NCI-H1694 (cell line): ENCODE results near the gene HS1BP3.

ENCODE experiments used
- DNase-seq: peaks from one replicate; lab custom pipeline; 2025; lab: John Stamatoyannopoulos, UW

Gene HS1BP3

GRCh38 chr2:20663196-20664070 is 12.5 kb upstream of the HS1BP3 start:
- no peak for DNase-seq

GRCh38 chr2:20662308-20662937 is 11.5 kb upstream of the HS1BP3 start:
- no peak for DNase-seq

DNA sequence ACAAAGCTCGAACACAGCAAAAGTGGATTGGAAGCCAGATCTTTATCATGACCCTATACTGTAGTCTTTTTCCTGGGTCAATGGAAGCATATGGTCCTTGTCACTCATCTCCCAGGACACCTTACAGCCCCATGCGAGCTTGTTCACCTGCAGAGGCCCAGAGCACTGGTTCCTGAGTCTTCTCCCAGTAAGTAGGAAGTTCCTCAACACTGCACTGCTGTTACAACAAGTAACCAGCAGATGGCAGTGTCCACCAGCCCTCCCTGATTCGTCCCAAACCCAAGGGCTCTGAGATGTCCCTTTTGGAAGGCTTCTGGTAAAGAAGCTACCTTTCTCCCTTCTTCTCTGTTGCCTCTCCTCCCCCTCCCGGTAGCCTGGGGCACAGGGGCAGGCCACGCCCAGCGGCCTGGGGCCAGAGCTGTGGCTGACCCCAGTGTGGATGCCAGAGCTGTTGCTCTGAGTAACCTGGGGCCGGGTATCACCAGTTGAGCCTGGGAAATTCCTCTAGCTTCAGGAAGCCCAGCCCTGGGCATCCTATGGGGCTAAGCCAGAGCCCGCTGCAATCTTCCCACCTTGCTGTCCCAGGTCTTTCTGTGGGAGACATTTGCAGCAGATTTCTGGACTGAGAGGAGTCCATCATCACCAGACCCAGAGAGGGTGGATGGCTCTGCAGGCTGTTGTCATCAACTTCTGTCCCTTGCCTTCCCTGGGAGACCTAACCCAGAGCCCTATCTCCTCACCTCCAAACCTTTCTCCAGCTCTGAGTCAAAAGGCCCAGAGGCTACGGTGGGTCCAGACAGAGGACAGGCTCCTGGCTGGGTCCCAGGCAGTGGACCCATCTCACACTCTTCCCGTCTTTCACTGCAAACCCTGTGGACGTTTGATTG is 10.8 kb upstream of the HS1BP3 start:
- DNase-seq, result peak; percentile 94

DNA sequence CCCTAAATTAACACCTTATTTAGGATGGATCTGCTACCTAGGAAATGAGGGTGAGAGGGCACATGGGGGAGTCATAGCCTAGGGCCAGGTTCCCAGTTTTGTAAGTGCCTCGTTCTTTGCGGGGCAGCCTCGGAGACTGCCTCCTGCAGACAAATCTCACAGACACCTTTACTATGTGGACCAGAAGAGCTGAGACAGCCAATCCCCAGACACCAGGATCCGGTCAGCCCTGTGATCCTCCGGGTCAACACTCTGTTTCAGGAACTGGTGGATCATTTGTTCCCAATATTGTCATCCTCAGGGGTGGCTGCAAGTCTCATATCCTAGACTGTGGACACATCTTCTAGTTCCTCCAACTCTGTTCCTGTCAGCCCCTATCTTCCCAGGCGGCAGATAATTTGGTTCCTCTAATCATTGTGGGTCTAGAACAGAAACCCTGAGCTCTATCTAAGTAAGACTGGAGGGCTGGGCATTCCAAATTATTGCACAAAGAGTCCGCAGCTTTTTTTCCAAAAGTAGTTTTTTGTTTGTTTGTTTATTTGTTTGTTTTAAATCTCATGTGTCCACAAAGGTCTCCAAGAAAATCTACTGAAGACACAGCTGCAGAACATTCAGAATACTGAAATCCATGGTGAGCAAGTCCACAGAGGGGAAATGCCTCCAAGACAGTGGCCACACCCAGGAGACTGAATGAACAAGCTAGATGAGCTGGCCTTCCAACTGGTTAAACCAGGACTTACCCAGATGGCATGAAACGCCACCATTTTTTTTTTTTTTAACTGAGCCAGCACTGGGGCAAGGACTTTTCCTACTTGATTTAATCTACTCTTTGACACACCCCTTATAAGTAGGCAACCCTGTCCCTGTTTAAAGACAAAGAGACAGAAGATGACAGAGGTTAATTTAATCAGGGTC is 9.9 kb upstream of the HS1BP3 start:
- no peak for DNase-seq

- no peak for DNase-seq
These were observed 6.8 kb upstream of the HS1BP3 start for GRCh38 chr2:20657522-20658235.

- no peak for DNase-seq
These were observed 5.7 kb upstream of the HS1BP3 start for GRCh38 chr2:20656561-20656960.

DNA sequence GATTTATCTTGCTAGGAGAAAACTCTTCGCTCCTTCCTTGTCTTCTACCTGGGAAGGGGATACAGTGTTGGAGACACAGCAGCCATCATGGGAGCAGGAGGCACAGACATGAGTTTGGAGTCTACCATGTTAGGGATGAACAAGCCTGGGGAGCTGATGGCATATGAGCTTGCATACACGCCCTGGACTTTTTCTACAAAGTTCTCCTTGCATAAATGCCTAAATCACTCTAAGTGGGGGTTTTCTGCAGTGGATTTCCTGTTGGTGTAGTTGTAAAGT is 3.6 kb upstream of the HS1BP3 start:
- DNase-seq, result no peak

DNA sequence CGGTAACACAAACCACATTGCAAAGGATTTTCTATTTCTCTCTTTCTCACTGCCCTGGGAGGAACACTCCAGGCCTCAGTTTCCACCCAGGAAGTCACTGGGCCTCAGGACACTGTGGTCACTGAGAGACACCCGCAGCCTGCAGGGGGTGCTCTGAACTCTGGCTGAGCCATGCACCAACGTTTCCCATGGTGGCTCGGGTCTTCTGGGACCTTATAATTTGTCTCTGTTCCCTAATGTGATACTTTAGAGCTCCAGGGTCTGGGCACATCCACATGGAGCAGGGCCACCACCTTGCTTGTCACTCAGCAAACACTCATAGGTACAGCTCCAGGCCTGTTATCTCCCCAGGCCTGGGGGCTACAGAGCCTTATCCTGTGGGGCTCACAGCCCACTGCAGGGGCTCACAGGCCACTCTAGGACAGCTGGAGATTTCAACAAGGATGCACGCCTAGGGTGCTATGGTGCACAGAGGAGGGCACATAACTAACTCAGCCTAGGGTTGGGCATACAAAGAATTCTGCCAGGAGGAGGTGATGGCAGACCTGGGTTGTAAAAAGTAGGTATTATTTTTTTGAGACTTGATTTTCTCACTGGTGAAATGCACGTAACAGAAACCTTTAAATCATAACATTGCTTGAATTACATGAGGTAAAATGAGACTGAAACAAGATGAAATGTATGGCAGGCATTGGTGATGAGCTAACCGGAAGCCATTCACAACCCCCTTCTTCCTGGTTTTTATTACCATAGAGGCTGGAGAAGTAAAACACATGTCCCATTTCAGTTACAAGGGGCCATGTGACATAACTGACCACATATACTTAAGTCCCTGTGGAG is 3.0 kb upstream of the HS1BP3 start:
- DNase-seq, result no peak

- DNase-seq, result no peak
These were observed 2.0 kb upstream of the HS1BP3 start for GRCh38 chr2:20652673-20653575.

GRCh38 chr2:20652141-20652540 is 1.2 kb upstream of the HS1BP3 start:
- DNase-seq, result no peak

DNA sequence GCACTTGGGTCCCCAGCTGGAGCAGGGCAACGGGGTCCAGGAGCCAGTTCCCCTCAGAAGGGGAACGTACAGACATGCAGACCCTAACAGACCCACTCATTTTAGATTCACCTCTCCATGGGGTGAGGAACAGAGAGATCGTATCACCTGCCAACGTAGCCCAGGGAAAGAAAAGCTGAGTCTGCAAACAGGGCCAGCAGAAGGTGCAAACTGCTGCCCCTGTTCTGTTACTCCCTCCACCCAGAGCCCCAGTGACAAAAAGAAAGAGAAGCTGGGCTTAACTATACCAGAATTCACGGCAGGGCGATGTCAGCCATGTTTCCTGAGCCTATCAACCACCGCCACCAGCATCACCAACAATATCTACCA is 817 bp upstream of the HS1BP3 start:
- no peak for DNase-seq

- peak; percentile 14 for DNase-seq
These were observed 463 bp downstream of the HS1BP3 start for GRCh38 chr2:20650393-20650876.

- DNase-seq, result no peak
These were observed 922 bp downstream of the HS1BP3 start for GRCh38 chr2:20649976-20650375.

DNA sequence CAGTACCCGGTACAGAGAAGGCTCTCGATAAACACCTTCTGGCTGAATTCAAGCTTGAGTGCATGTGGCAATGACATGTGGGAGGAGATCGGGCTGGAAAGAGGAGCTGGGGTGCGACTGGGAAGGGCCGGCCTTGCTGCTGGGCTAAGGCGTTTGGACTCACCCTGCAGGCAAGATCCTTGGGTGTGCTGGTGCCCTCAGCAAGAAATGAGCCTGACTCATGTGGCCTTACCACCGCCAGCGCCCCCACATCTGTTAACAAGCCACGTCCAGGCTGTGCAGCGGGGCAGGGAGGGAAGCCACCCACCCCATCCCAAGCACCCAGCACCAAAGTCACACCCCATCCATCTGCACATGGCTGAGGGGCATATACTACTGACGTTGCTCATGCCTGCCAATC is 1.3 kb downstream of the HS1BP3 start:
- no peak for DNase-seq

DNA sequence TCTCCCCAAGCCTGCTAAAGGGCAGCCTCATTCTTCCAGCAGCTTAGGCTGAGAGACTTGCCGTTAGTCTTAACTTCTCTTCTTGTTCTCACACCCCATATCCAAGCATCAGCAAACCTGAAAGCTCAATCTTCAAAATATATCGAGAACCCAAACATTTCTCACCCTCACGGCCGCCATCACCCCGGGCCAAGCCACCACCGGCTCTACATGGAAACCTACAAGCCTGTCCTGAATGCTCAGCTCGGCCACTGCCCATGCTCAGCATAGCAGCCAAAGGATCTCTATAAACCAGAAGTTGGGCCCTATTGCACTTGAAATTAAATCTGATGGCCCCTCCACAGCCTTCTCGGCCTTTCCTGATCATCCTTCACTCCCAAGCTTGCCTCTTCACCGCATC is 2.1 kb downstream of the HS1BP3 start:
- DNase-seq, result no peak

- DNase-seq, result no peak
These were observed 2.7 kb downstream of the HS1BP3 start for GRCh38 chr2:20648206-20648605.

GRCh38 chr2:20647738-20648137 is 3.2 kb downstream of the HS1BP3 start:
- DNase-seq, result no peak

- no peak for DNase-seq
These were observed 3.7 kb downstream of the HS1BP3 start for GRCh38 chr2:20647211-20647610.

DNA sequence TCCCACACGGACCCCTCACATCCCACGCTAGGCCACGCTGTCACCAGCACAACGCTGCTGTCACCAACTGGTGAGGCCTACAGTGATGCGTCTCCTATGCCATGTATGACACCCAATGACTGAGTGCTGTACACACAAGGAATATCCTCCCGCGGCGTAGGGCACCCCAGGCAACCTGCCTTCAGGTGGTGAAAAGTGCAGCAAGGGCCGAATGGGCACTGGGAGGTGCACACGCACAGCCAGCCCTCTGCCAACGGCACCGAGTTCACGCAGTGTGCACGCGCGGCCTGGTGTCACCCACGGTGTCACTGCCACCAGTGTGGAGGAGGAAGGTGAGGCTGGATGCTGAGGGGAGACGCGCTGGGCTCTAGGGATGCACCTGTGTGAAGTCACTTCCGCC is 4.5 kb downstream of the HS1BP3 start:
- no peak for DNase-seq
